ENCODE results near the gene NF2.

The NF2 gene

GRCh38 chr22:29702000-29702930, 98.8 kb downstream of the NF2 start:
- no peak overlapping the region for H3K9ac ChIP-seq (ENCODE audit: low read depth, low read length)
- peaks cover 27% of the 10 kb centered on the region for H3K4me1 ChIP-seq (ENCODE audit: insufficient read depth, low read length)
- no peaks in the 10 kb centered on the region for H3K36me3 ChIP-seq (ENCODE audit: insufficient read depth, low read length)
- H3K9me3 ChIP-seq (ENCODE audit: control insufficient read depth, insufficient read depth, low read length): no peaks in the 10 kb centered on the region

- H3K4me1 ChIP-seq (ENCODE audit: insufficient read depth, low read length): peaks cover 27% of the 10 kb centered on the region
- no peak overlapping the region for H3K9ac ChIP-seq (ENCODE audit: low read depth, low read length)
- H3K36me3 ChIP-seq (ENCODE audit: insufficient read depth, low read length): no peaks in the 10 kb centered on the region
- H3K9me3 ChIP-seq (ENCODE audit: control insufficient read depth, insufficient read depth, low read length): no peaks in the 10 kb centered on the region
These were observed 99.6 kb downstream of the NF2 start for GRCh38 chr22:29702931-29703501.

- peaks cover 27% of the 10 kb centered on the region for H3K4me1 ChIP-seq (ENCODE audit: insufficient read depth, low read length)
- H3K9me3 ChIP-seq (ENCODE audit: control insufficient read depth, insufficient read depth, low read length): no peaks in the 10 kb centered on the region
- H3K9ac ChIP-seq (ENCODE audit: low read depth, low read length): no peak overlapping the region
- H3K36me3 ChIP-seq (ENCODE audit: insufficient read depth, low read length): no peaks in the 10 kb centered on the region
These were observed 100.2 kb downstream of the NF2 start for GRCh38 chr22:29703569-29704195.

GRCh38 chr22:29704528-29705285, 101.3 kb downstream of the NF2 start:
- H3K36me3 ChIP-seq (ENCODE audit: insufficient read depth, low read length): no peaks in the 10 kb centered on the region
- H3K9me3 ChIP-seq (ENCODE audit: control insufficient read depth, insufficient read depth, low read length): no peaks in the 10 kb centered on the region
- H3K4me1 ChIP-seq (ENCODE audit: insufficient read depth, low read length): peaks cover 27% of the 10 kb centered on the region
- no peak overlapping the region for H3K9ac ChIP-seq (ENCODE audit: low read depth, low read length)

GRCh38 chr22:29705651-29706050, 102.2 kb downstream of the NF2 start:
- Histone ChIP-seq H3K36me3 (ENCODE audit: insufficient read depth, low read length) (no peaks in the 10 kb centered on the region), H3K4me1 (ENCODE audit: insufficient read depth, low read length) (peaks cover 26% of the 10 kb centered on the region), H3K9ac (ENCODE audit: low read depth, low read length) (no peak overlapping the region), H3K9me3 (ENCODE audit: control insufficient read depth, insufficient read depth, low read length) (no peaks in the 10 kb centered on the region)

GRCh38 chr22:29706486-29706885, 103.1 kb downstream of the NF2 start:
- Histone ChIP-seq H3K9me3 (ENCODE audit: control insufficient read depth, insufficient read depth, low read length) (no peaks in the 10 kb centered on the region), H3K9ac (ENCODE audit: low read depth, low read length) (no peak overlapping the region), H3K36me3 (ENCODE audit: insufficient read depth, low read length) (no peaks in the 10 kb centered on the region), H3K4me1 (ENCODE audit: insufficient read depth, low read length) (peaks cover 19% of the 10 kb centered on the region)

- H3K9me3 ChIP-seq (ENCODE audit: control insufficient read depth, insufficient read depth, low read length): no peaks in the 10 kb centered on the region
- no peak overlapping the region for H3K9ac ChIP-seq (ENCODE audit: low read depth, low read length)
- H3K4me1 ChIP-seq (ENCODE audit: insufficient read depth, low read length): peaks cover 14% of the 10 kb centered on the region
- H3K36me3 ChIP-seq (ENCODE audit: insufficient read depth, low read length): no peaks in the 10 kb centered on the region
These were observed 103.6 kb downstream of the NF2 start for GRCh38 chr22:29707010-29707409.

- H3K9me3 ChIP-seq (ENCODE audit: control insufficient read depth, insufficient read depth, low read length): no peaks in the 10 kb centered on the region
- peaks cover 9% of the 10 kb centered on the region for H3K4me1 ChIP-seq (ENCODE audit: insufficient read depth, low read length)
- no peaks in the 10 kb centered on the region for H3K36me3 ChIP-seq (ENCODE audit: insufficient read depth, low read length)
- H3K9ac ChIP-seq (ENCODE audit: low read depth, low read length): no peak overlapping the region
These were observed 104.0 kb downstream of the NF2 start for GRCh38 chr22:29707471-29707870.

- H3K36me3 ChIP-seq (ENCODE audit: insufficient read depth, low read length): no peaks in the 10 kb centered on the region
- no peaks in the 10 kb centered on the region for H3K4me1 ChIP-seq (ENCODE audit: insufficient read depth, low read length)
These were observed 106.8 kb downstream of the NF2 start for GRCh38 chr22:29710193-29710592.

GRCh38 chr22:29710922-29711593, 107.6 kb downstream of the NF2 start:
- H3K9ac ChIP-seq (ENCODE audit: low read depth, low read length): no peak overlapping the region
- H3K4me1 ChIP-seq (ENCODE audit: insufficient read depth, low read length): no peaks in the 10 kb centered on the region
- no peaks in the 10 kb centered on the region for H3K9me3 ChIP-seq (ENCODE audit: control insufficient read depth, insufficient read depth, low read length)
- no peaks in the 10 kb centered on the region for H3K36me3 ChIP-seq (ENCODE audit: insufficient read depth, low read length)

More at GRCh38 chr22:29710193-29710592, 106.8 kb downstream of the NF2 start:
- Histone ChIP-seq H3K9ac (ENCODE audit: low read depth, low read length) (no peak overlapping the region), H3K9me3 (ENCODE audit: control insufficient read depth, insufficient read depth, low read length) (no peaks in the 10 kb centered on the region)

- Histone ChIP-seq H3K36me3 (ENCODE audit: insufficient read depth, low read length) (no peaks in the 10 kb centered on the region), H3K9me3 (ENCODE audit: control insufficient read depth, insufficient read depth, low read length) (no peaks in the 10 kb centered on the region), H3K4me1 (ENCODE audit: insufficient read depth, low read length) (no peaks in the 10 kb centered on the region), H3K9ac (ENCODE audit: low read depth, low read length) (no peak overlapping the region)
These were observed 108.7 kb downstream of the NF2 start for GRCh38 chr22:29712119-29712518.

GRCh38 chr22:29713156-29713727, 109.8 kb downstream of the NF2 start:
- no peaks in the 10 kb centered on the region for H3K36me3 ChIP-seq (ENCODE audit: insufficient read depth, low read length)
- no peaks in the 10 kb centered on the region for H3K4me1 ChIP-seq (ENCODE audit: insufficient read depth, low read length)
- H3K9me3 ChIP-seq (ENCODE audit: control insufficient read depth, insufficient read depth, low read length): no peaks in the 10 kb centered on the region
- H3K9ac ChIP-seq (ENCODE audit: low read depth, low read length): no peak overlapping the region

GRCh38 chr22:29715240-29715639, 111.8 kb downstream of the NF2 start:
- no peak overlapping the region for H3K9ac ChIP-seq (ENCODE audit: low read depth, low read length)
- H3K4me1 ChIP-seq (ENCODE audit: insufficient read depth, low read length): no peaks in the 10 kb centered on the region
- H3K36me3 ChIP-seq (ENCODE audit: insufficient read depth, low read length): no peaks in the 10 kb centered on the region
- no peaks in the 10 kb centered on the region for H3K9me3 ChIP-seq (ENCODE audit: control insufficient read depth, insufficient read depth, low read length)

Data from ES-I3 (cell line).